Measurements from ENCODE around the gene PKP4. TPM values are rescaled to one million over a fixed set of nuclear protein-coding genes. Genes with fewer than 3 reads are reported as not detected.

PKP4 gene
- total and polyA plus RNA-seq, 2 experiments from 2014 or later = 35.7 to 92.3 TPM

DNA sequence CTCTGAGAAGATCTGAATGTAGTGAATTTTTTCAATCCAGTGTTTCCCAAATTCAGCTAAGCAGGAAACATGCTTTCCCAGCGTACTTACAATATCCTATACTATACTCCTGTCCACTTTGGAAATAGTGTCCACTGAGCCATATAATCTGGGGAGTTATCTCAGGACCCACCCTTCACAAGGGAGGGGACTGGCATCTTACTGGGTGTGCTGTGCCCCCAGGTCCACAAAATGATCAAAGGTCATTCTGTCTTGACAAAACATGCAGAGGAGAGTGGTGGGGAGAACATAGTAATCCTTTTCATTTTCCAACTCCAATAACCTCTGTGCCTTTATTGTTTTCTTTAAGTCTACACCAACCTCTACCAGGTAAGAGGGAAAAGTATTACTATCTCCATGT is 258.6 kb downstream of the PKP4 start:
- Histone ChIP-seq H3K9me2 (ENCODE audit: insufficient read depth) (no peaks in the 10 kb centered on the region; the same call in 1 of the 2 replicates), H4K20me1 (replicated peaks; ENCODE audit: insufficient read depth) (no peaks in the 10 kb centered on the region), H2AFZ (no peak overlapping the region), H3K4me3 (no peak overlapping the region), H3K27me3 (ENCODE audit: insufficient read depth) (no peaks in the 10 kb centered on the region), H3K27ac (ENCODE audit: low read depth) (no peak overlapping the region), H3K79me2 (replicated peaks; ENCODE audit: insufficient read depth) (no peaks in the 10 kb centered on the region), H3K4me2 (no peak overlapping the region), H3K36me3 (ENCODE audit: insufficient read depth) (no peaks in the 10 kb centered on the region), H3F3A (replicated peaks; ENCODE audit: low read depth) (no peaks in the 10 kb centered on the region), H3K4me1 (ENCODE audit: insufficient read depth) (no peaks in the 10 kb centered on the region)
- Mint-ChIP-seq H3K27ac (no peak overlapping the region), H3K4me3 (no peak overlapping the region), H3K36me3 (ENCODE audit: low read depth) (no peaks in the 10 kb centered on the region), H3K27me3 (ENCODE audit: insufficient read depth, low read depth, poor library complexity) (peaks cover under 1% of the 10 kb centered on the region), H3K9me3 (peaks cover 13% of the 10 kb centered on the region; the same call in 1 of the 3 replicates), H3K4me1 (peaks cover 13% of the 10 kb centered on the region; the same call in 2 of the 3 replicates)
- no peak for TF ChIP-seq EZH2 (IDR thresholded peaks at IDR 0.05; ENCODE audit: low read depth, unreplicated experiment)
- no peak for TF ChIP-seq POLR2AphosphoS5 (IDR thresholded peaks at IDR 0.05; ENCODE audit: low read depth)
- TF ChIP-seq EZH2phosphoT487 (IDR thresholded peaks at IDR 0.05; ENCODE audit: unreplicated experiment) = no peak
- no peak for TF ChIP-seq CREB1 (CRISPR knock-in tag; IDR thresholded peaks at IDR 0.05; ENCODE audit: low read depth)
- TF ChIP-seq JUNB (IDR thresholded peaks at IDR 0.05; ENCODE audit: unreplicated experiment) = no peak
- TF ChIP-seq, protein P1, sequence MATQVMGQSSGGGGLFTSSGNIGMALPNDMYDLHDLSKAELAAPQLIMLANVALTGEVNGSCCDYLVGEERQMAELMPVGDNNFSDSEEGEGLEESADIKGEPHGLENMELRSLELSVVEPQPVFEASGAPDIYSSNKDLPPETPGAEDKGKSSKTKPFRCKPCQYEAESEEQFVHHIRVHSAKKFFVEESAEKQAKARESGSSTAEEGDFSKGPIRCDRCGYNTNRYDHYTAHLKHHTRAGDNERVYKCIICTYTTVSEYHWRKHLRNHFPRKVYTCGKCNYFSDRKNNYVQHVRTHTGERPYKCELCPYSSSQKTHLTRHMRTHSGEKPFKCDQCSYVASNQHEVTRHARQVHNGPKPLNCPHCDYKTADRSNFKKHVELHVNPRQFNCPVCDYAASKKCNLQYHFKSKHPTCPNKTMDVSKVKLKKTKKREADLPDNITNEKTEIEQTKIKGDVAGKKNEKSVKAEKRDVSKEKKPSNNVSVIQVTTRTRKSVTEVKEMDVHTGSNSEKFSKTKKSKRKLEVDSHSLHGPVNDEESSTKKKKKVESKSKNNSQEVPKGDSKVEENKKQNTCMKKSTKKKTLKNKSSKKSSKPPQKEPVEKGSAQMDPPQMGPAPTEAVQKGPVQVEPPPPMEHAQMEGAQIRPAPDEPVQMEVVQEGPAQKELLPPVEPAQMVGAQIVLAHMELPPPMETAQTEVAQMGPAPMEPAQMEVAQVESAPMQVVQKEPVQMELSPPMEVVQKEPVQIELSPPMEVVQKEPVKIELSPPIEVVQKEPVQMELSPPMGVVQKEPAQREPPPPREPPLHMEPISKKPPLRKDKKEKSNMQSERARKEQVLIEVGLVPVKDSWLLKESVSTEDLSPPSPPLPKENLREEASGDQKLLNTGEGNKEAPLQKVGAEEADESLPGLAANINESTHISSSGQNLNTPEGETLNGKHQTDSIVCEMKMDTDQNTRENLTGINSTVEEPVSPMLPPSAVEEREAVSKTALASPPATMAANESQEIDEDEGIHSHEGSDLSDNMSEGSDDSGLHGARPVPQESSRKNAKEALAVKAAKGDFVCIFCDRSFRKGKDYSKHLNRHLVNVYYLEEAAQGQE (IDR thresholded peaks at IDR 0.05; ENCODE audit: unreplicated experiment) = no peak
- no peak for TF ChIP-seq ZNF331 (CRISPR knock-in tag; IDR thresholded peaks at IDR 0.05; ENCODE audit: low read depth)
- no peak for TF ChIP-seq CTCF (conservative IDR thresholded peaks at IDR 0.05; ENCODE audit: low read depth in 2 of 2)
- TF ChIP-seq STAT1 (IDR thresholded peaks at IDR 0.05; ENCODE audit: unreplicated experiment) = no peak
- TF ChIP-seq, protein P2, sequence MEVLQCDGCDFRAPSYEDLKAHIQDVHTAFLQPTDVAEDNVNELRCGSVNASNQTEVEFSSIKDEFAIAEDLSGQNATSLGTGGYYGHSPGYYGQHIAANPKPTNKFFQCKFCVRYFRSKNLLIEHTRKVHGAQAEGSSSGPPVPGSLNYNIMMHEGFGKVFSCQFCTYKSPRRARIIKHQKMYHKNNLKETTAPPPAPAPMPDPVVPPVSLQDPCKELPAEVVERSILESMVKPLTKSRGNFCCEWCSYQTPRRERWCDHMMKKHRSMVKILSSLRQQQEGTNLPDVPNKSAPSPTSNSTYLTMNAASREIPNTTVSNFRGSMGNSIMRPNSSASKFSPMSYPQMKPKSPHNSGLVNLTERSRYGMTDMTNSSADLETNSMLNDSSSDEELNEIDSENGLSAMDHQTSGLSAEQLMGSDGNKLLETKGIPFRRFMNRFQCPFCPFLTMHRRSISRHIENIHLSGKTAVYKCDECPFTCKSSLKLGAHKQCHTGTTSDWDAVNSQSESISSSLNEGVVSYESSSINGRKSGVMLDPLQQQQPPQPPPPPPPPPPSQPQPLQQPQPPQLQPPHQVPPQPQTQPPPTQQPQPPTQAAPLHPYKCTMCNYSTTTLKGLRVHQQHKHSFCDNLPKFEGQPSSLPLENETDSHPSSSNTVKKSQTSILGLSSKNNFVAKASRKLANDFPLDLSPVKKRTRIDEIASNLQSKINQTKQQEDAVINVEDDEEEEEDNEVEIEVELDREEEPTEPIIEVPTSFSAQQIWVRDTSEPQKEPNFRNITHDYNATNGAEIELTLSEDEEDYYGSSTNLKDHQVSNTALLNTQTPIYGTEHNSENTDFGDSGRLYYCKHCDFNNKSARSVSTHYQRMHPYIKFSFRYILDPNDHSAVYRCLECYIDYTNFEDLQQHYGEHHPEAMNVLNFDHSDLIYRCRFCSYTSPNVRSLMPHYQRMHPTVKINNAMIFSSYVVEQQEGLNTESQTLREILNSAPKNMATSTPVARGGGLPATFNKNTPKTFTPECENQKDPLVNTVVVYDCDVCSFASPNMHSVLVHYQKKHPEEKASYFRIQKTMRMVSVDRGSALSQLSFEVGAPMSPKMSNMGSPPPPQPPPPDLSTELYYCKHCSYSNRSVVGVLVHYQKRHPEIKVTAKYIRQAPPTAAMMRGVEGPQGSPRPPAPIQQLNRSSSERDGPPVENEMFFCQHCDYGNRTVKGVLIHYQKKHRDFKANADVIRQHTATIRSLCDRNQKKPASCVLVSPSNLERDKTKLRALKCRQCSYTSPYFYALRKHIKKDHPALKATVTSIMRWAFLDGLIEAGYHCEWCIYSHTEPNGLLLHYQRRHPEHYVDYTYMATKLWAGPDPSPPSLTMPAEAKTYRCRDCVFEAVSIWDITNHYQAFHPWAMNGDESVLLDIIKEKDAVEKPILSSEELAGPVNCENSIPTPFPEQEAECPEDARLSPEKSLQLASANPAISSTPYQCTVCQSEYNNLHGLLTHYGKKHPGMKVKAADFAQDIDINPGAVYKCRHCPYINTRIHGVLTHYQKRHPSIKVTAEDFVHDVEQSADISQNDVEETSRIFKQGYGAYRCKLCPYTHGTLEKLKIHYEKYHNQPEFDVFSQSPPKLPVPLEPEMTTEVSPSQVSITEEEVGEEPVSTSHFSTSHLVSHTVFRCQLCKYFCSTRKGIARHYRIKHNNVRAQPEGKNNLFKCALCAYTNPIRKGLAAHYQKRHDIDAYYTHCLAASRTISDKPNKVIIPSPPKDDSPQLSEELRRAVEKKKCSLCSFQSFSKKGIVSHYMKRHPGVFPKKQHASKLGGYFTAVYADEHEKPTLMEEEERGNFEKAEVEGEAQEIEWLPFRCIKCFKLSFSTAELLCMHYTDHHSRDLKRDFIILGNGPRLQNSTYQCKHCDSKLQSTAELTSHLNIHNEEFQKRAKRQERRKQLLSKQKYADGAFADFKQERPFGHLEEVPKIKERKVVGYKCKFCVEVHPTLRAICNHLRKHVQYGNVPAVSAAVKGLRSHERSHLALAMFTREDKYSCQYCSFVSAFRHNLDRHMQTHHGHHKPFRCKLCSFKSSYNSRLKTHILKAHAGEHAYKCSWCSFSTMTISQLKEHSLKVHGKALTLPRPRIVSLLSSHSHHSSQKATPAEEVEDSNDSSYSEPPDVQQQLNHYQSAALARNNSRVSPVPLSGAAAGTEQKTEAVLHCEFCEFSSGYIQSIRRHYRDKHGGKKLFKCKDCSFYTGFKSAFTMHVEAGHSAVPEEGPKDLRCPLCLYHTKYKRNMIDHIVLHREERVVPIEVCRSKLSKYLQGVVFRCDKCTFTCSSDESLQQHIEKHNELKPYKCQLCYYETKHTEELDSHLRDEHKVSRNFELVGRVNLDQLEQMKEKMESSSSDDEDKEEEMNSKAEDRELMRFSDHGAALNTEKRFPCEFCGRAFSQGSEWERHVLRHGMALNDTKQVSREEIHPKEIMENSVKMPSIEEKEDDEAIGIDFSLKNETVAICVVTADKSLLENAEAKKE (CRISPR knock-in tag; IDR thresholded peaks at IDR 0.05) = no peak
- no peak for TF ChIP-seq ETS1 (IDR thresholded peaks at IDR 0.05)
- TF ChIP-seq ZNF114 (CRISPR knock-in tag; IDR thresholded peaks at IDR 0.05) = no peak
- no peak for TF ChIP-seq NANOG (IDR thresholded peaks at IDR 0.05; ENCODE audit: borderline replicate concordance)
- no peak for ATAC-seq
- DNase-seq (ENCODE audit: low spot score) = no peak
